Dermis lymphatic vessel endothelial cell (primary cell): Measurements from ENCODE around the gene SNX4. TPM values are rescaled to one million over a fixed set of nuclear protein-coding genes. Genes with fewer than 3 reads are reported as not detected.

Experiments
- total RNA-seq: library from RNA; depleted of rRNA; stranded (reverse); fragments of >200 nt; gene quantifications from 2 replicates; pipeline ENCODE4 v1.2.1, GENCODE V29; 2014

SNX4 gene
- total RNA-seq = 46.1 and 52.8 TPM in 2 replicates

DNA sequence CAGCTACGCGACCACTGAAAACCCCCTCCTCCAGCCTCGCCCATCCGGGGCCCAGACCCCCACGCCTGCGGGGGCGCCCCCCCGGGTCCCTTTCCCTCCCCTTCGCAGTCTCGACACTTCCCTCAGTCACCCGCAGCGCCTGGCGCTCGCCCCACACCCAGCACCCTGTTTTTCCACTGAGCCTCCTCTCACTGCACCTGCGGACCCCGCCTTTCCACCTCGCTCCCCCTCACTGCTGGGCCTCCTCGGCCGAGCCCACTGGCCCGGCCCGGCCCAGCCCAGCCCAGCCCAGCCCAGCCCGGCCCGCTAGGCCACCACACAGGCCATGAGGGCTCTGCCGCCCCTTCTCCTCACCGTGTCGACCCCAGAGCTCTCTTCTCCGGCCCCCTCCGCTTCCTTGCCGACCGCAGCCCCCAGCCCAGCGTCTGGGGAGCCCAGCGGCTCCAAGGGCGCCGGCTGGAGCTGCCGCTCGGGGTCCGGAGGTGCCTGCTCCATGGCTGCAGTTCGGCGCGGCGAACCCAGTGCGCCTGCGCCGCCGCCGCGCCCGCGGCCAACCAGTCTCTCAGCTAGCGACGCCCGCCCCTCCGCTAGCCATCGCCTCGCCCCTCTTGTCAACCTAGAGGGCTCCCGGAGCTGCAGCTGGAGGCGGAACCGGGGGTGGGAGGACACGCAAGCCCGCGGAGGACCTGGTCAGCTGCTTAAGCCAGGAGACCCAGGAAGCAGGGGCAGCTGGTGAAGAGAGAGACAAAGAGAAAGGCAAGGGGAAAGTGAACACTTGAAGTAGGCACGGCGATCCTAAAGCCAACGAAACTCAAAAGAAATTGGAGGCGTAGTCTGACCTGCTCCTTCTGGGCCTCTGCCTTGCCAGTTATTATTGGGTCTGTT is at the start of gene SNX4:
SNX4 (minus strand) TSS at position 525 of the 885 bp plus-strand sequence; CDS start at position 495, 30 bp downstream.

Other genes with a start within 250 kb of the SNX4 start
- 25.0 and 25.6 TPM in 2 replicates for gene ZNF148, start 144.9 kb downstream of the SNX4 start, total RNA-seq
- 7.4 and 8.3 TPM in 2 replicates for gene OSBPL11, start 75.3 kb upstream of the SNX4 start, total RNA-seq